ENCODE measurements around the gene BCAS2.
"Not testable (repeated sequence)": the region's sequence is repeated elsewhere in the genome, so short reads cannot be mapped to it uniquely, and the experiment has no call there.

BCAS2 gene

DNA sequence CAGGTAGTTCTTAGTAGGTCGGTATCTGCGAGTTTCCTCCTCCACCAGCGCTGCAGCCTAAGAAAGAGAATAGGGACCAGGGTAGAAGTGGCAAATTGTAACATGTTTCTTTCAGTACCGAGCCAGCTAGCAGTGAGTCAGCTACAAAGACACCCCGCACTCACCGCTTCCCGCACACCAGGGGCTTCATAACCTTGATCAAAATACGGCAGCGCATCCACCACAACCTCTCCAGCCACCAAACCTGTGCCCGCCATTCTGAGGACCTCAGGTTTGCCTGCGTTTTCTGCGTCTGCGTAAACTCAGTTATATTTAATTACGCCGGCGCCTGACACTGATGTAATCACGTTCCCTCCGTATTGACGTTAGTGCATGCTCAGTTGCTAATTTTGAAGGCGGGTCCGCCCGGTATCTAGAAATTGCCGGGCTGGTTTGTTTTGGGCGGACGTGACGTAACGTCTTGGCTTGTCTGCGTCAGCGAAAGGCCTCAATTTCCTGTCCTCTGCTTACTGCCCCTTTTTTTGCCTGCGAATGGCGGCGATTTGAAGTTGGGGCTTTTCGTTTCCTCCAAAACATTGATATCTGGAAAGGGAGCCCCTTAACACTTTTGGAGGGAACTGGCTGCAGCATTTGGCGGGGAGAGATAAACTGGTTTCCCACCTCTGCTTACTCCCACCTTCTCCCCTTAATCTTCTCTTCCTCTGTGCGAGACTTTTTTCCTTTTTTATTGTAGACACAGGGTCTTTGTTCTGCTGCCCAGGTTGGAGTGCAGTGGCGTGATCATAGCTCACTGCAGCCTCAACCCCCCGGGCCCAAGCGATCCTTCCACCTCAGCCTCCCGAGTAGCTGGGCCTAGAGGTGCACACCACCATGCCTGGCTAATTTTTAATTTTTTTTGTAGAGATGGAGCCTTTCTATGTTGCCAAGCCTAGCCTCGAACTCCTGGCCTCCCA is at the start of gene BCAS2:
TSS of gene BCAS2 (minus strand) at position 281 of the 953 bp plus-strand sequence. CDS start at position 257, 24 bp downstream.
- DNase-seq, result peak; percentile 97

DNA sequence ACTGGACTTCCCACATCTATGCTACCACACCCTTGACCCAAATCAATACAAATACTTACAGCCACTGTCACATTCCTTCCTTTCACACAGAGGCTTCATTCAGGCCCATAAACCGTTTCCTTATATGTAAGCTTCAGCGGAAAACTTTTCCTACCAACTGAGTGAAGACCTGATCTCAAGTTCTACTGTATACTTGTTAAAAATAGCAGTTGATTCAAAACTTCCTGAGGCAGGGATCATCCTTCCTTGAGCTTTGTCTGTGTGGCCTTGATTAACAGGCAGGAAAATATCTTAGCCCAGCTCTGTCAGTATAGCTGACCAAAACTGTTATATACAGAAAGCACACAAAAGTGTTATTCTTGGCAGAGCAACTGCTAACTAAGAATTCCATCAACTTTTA is 45.7 kb upstream of the BCAS2 start:
- DNase-seq, result no peak

DNA sequence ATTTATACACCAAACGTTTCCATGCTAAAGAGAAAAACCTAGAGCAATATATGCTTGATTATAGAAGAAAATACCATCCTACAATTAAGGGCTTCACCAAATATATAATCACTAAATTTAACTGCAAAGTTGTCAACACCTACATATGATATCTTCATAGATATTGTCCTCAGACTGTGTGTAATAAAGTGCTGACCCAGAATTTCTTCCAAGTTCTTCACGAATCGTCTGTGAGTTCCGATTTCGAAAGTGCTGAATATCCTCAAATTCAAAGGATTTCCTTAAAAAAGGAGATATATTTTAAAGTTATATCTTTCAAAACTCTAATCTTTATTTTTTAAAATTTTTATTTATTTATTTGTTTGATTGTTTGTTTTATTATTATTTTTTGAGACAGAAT is 41.9 kb upstream of the BCAS2 start:
- no peak for DNase-seq

DNA sequence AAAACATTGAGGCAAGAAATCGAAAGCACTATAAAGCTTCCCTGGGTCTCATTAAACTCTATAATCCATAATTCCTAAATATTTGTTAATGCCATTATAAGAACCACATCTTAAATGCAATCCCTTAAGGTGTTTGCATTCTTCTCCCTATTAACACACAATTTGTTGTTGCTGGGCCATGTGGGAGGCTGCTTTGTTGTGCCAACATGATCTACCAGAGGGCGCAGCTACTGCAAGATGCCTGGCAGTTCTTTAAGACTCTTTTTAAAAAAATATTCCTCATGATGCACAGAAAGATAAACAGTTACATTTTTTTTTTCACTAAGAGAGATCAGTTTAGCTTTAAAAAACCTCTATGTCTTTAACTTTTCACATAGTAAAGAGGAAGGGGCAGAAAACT is 39.0 kb upstream of the BCAS2 start:
- no peak for DNase-seq

DNA sequence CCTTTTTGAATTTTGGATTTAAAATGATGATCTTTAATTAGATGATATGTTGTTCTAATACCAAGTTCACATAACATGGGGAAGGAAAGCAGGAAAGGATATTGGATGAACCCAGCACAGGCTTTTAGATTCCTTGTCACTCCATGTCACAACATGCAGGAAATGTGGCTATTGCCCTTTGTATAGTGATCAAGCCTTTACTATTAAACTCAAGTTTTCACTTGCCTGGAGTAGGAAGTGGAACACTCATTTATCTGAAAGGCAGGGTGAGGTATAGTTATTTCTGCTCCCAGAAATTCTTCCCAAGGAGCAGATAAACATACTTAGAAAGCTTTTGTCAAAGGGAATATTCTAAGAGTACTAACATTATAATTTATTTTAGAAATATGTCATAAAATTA is 37.2 kb upstream of the BCAS2 start:
- DNase-seq, result no peak

DNA sequence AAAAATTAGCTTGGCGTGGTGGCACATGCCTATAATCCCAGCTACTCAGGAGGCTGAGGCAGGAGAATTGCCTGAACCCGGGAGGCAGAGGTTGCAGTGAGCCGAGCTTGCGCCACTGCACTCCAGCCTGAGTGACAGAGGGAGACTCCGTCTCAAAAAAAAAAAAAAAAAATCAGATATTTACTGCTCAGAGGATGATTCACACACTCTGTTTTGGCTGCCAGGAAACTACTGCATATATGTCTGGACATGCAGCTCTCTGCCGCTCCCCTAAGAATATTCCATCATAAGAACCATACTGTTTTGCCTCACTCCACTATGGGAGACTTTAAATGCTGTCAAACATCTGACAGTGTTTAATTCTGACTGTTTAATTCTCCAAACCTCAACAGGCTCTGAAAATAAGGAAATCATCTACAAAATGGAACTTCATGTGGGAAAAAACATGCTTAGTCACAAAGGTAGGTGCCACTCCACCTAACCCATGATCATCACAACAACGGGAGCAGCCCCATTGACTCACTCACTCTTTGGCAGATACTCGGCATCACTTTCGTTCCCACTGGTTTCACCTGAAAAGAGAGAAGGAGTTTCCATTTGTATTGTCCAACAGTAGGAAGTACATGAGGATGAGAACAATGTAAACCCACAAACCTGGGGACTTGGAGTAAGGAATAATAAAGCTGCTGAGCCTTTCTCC is 29.3 kb upstream of the BCAS2 start:
- DNase-seq, result no peak

DNA sequence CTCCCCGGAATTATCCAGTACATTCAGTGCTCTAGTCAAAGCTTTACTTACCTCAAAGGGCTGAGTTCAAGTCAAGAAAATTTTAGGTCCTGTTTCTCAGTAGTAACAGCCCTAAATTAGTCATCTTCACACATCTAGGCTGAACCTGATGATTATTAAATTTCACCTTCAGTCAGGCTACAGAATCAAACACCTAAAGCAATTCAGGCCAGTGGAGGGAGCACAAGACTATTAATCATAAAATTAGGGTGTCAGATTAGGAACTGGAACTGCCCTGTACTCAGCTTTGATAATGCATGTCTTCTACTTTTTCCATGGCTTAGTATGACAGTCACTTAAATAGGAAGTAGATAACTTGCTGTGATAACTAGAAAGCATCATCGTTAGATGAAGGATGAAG is 28.4 kb upstream of the BCAS2 start:
- no peak for DNase-seq

DNA sequence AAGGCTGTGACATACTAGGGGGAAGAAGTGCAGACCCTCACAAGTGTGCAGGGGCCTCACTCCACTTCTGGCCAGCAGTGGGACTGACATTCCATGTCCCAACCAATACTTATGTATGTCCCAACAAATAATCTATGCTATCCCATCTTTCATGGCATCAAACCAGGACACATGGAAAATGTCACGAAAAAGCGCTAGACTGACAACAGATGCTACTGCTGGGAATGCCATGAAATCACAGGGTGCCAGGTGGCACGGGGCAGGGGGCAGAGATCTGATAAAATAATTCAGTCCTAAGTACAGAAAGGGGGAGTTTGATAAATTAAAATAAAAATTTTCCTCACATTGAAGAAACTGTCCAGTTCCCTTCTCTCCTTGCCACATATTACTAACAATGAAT is 27.6 kb upstream of the BCAS2 start:
- DNase-seq, result no peak

DNA sequence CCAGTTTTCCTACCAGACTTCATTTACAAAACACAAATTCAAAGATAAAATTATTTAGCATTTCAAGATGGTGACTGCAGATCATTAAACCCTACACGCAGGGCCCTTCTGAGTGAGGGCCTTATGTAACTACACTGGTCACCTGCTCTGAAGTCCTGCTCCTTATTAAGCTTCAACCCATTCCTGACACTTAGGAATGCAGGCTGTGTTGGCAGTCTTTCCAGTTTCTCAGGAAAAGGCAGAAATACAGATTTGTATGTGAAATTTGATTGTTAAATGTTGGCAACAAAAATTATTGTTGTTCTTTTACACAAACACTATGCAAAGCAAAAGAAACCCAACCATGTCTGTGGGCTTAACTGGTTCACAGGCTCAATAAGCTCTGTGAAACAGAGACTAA is 25.8 kb upstream of the BCAS2 start:
- no peak for DNase-seq

DNA sequence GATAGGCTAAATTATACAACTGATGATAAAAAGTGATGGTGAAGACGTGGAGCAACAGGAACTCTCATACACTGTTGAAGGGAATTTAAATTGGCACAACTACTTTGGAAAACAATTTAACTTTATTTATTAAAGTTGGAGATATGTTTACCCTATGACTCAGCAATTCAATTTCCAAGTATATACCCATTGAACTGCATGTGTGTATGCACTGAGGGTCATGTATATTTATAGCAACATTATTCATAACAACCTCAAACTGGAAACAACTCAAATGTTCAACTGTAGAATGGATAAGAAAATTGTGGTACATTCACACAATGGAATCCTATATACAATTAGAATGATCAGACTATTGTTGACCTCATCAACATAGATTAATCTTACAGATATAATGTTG is 16.5 kb upstream of the BCAS2 start:
- DNase-seq, result no peak

DNA sequence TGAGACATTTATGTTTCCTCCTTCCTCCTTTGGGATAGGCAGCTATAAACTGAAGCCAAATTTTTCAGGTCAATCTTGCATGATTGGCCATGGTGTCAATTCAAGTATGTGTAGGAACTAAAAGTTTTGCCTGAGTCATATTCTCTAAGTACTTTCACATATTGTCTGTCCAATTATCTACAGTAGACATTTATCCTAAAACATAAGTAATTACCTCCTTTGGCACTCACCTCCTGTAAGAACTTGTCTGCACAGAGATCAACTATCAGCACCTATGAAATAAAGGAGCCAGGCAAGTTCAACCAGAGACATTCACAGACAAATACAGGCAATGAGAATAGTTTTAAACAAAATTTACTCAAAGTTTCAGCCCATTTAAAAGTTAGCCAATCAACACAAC is 14.2 kb upstream of the BCAS2 start:
- DNase-seq, result no peak

DNA sequence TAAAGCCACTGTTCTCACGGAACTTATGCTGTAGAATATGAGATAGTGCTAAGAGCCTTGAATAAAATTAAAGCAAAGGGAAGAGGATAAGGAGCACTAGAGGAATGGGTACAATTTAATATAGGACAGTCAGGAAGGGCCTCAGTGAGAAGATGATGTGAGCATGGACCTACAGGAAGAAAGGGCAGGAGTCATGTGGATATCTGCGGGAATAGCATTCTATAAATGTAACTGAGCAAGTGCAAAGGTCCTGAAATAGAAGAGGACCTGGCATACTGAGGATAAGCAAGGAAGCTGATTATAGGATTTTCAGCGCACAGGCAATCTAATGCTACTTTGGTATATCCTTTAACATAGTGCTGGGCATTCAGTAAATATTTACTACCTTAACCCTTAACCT is 12.6 kb upstream of the BCAS2 start:
- DNase-seq, result no peak

DNA sequence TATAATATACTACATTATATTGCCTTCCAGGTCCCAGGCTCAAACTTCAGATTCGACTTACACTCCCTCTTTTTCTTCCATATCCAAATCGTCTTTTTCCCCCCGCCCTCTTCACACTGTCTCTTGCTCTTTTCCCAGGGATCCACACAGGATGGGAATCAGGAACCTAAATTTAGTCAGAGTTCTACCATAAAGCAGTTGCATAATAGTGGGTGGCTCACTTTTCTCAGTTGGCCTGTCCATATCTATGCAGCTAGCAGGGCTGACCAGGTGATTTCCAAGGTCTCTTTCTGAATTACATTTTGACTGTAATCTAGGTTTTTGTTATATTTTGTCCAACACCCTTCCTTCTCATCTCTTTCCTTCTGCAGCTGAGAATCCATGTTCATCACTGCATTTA is 7.7 kb upstream of the BCAS2 start:
- no peak for DNase-seq

DNA sequence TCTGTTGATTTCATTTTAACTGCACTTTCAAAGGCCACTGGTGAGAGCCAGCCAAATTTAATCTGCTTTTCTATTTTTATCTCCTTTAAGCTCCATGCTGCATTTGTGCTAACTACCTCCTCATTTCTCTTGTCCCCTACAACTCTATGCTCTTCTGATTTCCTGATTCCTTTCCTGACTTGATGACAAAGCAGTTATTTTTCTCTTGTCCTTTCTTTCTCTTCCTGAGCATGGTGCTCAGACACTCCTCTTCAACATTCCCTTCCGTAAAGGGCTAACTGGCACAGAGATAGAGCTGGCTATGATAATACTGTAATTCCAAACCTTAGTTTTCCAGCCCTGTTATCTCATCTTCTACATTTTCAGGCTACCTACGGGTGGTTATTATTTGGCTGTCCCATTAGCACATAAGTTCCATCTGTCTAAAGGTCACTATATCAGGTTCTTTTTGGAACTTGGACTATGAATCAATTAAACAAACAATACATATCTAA is 6.8 kb upstream of the BCAS2 start:
- DNase-seq, result no peak

DNA sequence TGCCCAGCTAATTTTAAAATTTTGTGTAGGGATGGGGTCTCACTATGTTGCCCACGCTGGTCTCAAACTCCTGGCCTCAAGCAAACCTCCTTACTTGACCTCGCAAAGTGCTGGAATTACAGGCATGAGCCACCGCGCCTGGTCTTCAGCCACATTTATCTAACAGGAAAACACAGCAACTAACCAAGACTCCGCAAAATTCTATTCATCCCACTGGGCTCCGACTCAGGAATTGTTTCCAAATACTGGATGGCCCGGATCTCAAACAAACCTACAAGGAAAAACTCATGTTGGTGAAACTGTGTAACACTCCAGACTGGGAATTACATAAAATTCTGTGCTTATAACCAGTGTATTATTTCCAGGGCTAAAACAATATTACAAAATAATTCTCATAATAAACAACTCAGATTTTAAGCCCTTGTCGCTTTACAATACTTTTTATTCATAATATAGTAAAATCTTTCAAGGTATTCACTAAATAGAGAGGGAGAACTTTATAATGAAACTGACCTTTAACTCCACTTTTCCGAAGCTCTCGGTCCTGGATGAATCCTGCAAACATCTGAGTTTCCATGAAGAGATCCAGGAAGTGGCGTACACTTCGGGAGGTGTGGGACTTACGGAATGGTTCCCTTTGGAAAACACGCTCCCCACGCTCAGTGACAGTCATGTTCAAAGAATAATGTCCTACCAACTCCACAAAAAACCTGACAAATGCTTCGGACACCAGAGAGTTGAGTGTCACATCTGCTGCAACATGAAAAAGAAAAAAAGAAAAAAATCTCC is 6.0 kb upstream of the BCAS2 start:
- no peak for DNase-seq

DNA sequence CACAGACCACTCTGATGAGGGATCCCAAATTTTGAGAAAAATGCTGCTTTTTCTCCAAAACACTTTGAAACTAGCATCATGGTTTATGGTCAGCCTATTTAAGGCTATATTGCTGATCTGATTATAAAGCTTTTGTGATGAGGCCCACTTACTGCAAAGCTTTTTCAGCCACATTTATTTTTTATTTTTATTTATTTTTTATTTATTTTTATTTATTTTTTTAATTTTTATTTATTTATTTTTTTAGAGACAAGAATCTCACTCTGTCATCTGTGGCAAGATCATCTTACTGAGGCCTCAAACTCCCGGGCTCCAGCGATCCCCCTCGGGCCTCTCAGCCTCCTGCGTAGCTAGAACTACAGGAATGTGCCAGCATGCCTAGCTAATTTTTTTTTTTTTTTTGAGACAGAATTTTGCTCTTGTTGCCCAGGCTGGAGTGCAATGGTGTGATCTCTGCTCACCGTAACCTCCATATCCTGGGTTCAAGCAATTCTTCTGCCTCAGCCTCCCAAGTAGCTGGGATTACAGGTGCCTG is 5.2 kb upstream of the BCAS2 start:
- no peak for DNase-seq

DNA sequence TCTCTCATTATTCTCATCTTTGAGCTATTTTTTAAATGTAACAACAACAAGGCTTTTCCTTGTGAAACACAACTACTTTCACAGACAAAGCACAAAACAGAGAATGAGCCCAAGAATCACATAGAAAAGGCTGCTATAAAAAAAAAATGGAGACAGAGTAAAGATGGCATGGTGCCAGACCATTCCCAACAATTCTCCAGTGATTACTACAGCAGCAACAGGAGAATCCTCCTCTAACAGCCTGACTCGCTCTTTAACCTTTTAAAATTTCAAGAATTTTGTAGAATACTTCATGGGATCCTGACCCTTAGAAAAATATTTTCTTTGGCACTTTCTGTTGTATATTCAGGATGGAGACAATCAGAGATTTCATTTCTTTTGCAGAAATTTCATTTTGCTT is 3.8 kb upstream of the BCAS2 start:
- DNase-seq, result peak; percentile 7

DNA sequence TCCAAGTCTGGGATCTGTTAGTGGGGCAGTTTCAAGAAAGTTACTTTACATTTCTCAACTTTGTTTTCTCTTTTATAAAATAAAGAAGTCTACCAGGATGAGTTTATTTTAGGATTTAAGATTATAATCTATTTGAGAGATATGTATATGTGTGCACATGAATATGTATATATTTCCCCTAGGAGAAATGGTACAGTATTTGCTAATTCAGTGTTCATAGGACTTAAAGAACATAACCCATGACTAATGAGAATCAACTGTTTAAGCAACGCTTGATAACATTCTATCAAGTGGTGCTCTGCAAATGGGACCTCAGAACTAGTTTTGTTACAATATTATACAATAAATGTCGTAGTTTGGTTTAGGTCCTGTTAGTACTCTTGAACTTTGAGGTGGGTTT is 7.0 kb downstream of the BCAS2 start:
- no peak for DNase-seq

DNA sequence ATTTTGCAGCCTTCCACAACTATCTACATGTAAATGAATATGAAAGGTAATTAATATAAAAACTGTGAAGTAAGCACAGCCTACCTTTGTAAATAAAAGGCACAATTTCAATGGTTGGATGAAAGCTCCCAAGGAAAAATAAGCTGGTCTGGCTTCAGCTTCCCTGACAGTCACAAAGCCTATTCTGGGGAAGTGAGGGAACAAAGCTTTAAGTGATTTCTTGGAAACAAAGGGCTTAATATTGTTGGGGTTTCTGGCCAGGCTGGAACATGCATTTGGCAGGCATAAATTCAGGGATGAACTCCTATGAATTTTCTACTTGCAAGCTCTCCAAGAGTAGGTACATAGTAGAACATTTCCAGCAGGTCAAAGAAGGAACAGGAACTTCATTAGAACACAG is 17.3 kb downstream of the BCAS2 start:
- DNase-seq, result no peak

DNA sequence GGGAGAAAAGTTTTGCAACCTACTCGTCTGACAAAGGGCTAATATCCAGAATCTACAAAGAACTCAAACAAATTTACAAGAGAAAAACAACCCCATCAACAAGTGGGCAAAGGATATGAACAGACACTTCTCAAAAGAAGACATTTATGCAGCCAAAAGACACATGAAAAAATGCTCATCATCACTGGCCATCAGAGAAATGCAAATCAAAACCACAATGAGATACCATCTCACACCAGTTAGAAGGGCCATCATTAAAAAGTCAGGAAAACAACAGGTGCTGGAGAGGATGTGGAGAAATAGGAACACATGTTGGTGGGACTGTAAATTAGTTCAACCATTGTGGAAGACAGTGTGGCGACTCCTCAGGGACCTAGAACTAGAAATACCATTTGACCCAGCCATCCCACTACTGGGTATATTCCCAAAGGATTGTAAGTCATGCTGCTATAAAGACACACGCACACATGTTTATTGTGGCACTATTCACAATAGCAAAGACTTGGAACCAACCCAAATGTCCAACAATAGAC is 18.4 kb downstream of the BCAS2 start:
- DNase-seq, result not testable (repeated sequence)

DNA sequence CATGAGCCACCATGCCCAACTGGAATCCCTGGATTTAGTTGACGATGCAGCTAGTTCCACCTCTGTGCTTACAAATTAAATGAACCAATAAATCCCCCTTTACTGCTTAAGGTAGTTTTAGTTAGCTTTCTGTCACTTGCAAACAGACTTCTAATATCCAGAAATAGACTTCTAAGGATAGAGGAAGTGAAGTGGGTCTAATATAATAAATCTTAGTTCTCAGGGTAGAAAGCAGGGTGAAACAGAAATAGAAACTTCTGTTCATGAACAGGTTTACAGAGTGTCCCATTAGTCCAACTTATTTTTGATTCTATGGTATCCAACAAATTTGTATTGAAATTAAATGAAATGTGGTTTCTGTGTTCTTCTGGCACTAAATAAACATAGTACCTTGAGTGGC is 20.1 kb downstream of the BCAS2 start:
- DNase-seq, result no peak

DNA sequence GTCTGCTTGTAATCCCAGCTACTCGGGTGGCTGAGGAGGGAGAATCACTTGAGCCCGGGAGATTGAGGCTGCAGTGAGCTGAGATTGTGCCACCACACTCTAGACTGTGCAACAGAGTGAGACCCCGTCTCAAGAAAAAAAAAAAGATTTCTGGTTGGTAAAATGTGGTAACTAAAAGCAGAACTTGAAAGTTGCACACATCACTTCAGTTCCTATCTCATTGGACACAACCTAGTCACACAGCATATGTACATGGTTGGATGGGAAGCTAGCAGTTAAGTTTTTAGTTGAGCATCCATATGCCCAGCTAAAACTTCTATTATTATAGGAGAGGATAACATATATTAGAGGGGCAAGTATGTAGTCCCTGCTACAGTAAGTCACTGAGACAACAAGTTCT is 22.1 kb downstream of the BCAS2 start:
- no peak for DNase-seq

DNA sequence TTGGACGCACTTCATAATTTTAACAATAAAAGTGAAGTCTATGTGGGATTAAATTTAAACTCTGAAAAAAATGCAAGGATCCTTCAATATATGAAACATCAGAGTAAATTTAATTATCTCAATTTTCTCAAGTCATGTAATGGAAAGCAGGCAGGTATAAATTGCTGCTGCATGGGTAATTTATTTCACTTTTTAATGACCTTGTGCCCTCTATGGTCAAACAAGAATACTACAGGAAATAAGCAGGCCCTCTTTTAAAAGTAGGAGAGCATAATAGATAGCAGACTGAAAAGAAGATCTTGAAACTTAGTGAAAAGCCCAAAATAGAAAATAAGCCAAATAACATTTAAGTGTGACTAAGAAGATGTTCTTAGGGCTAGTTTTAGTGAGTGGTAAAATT is 22.9 kb downstream of the BCAS2 start:
- no peak for DNase-seq

Data from amniotic stem cell (primary cell).